GM08714 (cell line): ENCODE data around the gene COX5A.

Experiments used
- H3K4me3 ChIP-seq: fragments of 200-500 bp; sonication (Bioruptor generic); 2 replicates; pipeline ENCODE4 v1.5.1; 2014; ENCODE audit warnings: mild to moderate bottlenecking, low read length, inconsistent platforms
- ZNF274 ChIP-seq: IDR thresholded peaks from 2 replicates; pipeline ENCODE4 v1.6.1; 2012; ENCODE audit warnings: mild to moderate bottlenecking, low read depth, low read length

Gene COX5A

DNA sequence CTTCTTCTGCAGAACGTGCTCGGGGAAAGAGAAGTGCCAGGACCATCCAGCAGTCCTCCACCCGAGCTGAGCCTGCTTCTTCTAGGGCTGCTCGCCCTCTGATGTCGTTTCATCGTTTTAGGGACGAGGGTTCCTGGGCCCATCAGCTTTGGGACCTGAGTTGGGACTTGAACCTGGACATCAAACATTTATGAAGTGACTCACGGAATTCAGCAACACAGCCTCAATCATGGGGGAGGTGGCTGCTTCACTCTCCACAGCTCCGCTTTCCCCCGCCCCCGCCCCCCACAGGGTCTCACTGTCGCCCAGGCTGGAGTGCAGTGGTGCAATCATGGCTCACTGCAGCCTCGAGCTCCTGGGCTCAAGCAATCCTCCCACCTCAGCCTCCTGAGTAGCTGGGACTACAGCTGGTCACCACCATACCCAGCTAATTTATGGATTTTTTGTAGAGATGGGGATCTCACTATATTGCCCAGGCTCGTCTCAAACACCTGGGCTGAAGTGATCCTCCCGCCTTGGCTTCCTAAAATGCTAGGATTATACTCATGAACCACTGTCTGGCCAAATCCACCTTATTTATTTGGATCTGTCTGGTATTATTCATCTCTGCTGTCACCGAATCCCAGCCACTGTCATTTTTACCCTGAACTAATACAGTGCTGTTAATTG is 64.0 kb downstream of the COX5A start:
- no peak for TF ChIP-seq ZNF274
- H3K4me3 ChIP-seq: peak overlapping the region; percentile 72

DNA sequence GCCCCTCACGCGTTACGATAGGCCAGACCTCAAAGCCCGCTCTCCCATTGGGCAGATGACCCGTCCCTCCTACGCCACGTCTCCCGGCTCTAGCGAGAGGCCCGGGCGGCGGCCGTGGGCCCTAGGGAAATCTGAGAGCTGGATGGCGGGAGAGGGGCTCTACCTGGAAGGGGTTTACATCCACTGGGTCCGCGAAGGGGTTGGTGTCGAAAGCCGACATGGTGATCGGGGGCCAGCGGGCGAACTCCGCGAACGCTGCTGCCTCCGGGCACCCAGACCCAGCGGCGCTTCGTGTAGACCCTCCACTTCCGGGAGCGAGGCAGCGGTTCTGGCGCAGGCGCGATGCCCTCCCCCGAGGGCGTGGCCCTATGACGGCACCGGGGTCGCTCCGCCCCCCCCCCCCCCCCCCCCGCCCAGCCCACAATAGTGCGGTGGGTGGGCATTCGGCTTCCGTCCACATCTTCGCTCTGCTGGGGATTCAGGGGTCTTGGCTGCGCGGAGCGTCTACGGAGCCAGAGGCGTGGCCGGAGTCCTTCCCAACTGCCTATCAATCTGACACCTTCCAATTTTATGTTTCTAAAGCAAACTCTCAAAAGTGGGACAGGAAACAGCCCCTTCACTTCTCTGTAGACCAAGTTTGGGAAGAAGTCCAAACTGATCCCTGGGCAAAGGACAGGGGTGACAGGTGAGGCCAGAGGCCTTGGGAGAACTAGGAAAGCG is 64.7 kb downstream of the COX5A start, which contains the start of gene SCAMP2:
TSS of gene SCAMP2 (minus strand) at position 330 of the 720 bp plus-strand sequence. CDS start at position 220, 110 bp downstream.
- H3K4me3 ChIP-seq: peak within 1 kb of the TSS; percentile 86
- TF ChIP-seq ZNF274: no peak

DNA sequence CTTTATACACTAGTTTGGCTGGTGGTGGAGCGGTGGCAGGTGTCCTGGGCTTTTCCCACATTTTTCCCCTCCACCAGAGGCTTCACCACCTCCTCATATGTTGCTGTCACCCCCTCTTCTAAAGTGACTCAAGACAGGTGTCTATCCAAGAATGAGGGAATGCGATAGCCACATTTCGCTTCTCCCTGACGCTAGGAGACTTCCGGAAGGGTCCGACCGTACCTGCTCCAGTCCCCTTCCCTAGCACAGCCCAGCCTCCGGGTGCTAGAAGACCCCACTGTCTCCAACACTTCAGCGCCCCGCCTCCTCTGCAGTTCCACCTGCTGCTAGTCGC is 65.2 kb downstream of the COX5A start:
- no peak for TF ChIP-seq ZNF274
- H3K4me3 ChIP-seq: peak overlapping the region; percentile 86

DNA sequence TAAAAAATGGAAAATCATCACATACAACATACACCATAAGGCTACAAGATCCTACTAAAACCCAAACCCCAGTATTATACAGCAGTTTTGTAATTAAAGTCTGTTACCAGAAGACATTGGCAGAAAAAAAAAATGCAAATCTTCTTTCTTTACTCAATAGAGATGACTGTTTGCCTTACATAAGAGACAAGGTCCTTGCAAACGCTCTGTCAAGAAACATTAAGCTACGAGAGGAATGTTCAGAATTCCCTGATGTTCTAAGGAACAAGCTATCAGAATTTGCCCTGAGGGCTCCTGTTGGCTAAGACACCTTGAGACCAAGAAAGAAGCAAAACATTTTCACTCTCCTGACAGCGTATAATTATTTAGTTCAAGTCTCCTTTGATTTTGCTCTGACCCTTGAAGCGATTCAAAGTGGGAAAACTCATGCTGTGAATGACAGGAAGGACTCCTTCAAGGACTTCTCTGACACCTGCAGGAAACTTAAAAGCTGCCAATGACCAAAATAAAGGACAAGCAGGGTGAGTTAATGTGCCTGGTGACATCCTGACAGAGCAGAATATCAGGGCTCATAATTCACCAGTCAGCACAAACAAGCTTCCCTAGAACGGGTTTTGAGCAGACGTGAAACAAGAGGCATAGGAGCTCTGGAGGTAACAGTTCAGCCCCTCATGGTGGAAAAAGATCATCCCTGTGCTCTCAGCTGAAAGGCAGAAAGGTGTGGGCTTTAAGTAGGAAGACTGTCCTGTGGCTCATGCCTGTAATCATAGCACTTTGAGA is 67.2 kb downstream of the COX5A start:
- no peak for TF ChIP-seq ZNF274
- peak overlapping the region; percentile 70 for H3K4me3 ChIP-seq
